Nephron progenitor cell (in vitro differentiated cells): ENCODE measurements around the gene ZDHHC3.

Experiments
- DNase-seq: peaks from one replicate; pipeline ENCODE4 v3.0.0; 2021
- H3K27ac Mint-ChIP-seq: 2 replicates; pipeline ENCODE4 v1.8.0; 2021; ENCODE audit warnings: mild to moderate bottlenecking, moderate library complexity, mixed read lengths
- H3K27me3 Mint-ChIP-seq: 2 replicates; pipeline ENCODE4 v1.8.0; 2021; ENCODE audit warnings: mild to moderate bottlenecking, low read depth, mixed read lengths; ENCODE audit not compliant: poor library complexity
- H3K36me3 Mint-ChIP-seq: 2 replicates; pipeline ENCODE4 v1.8.0; 2021; ENCODE audit warnings: low read depth, mixed read lengths
- H3K4me1 Mint-ChIP-seq: 2 replicates; pipeline ENCODE4 v1.8.0; 2021; ENCODE audit warnings: mixed read lengths
- H3K4me3 Mint-ChIP-seq: 2 replicates; pipeline ENCODE4 v1.8.0; 2021; ENCODE audit warnings: mild to moderate bottlenecking, moderate library complexity, mixed read lengths
- H3K9me3 Mint-ChIP-seq: 2 replicates; pipeline ENCODE4 v1.8.0; 2021; ENCODE audit warnings: mild to moderate bottlenecking, moderate library complexity, mixed read lengths
- CTCF ChIP-seq: fragments of 200-600 bp; sonication (generic); IDR thresholded peaks from 2 replicates; pipeline ENCODE4 v1.5.0; 2021; ENCODE audit warnings: antibody characterized with exemption

The ZDHHC3 gene

GRCh38 chr3:45008117-45008516 lies 32.1 kb upstream of the ZDHHC3 start:
- Mint-ChIP-seq H3K36me3 (peaks cover 87% of the 10 kb centered on the region), H3K4me1 (peaks cover 31% of the 10 kb centered on the region), H3K27me3 (no peaks in the 10 kb centered on the region), H3K27ac (no peak overlapping the region), H3K9me3 (peaks cover 29% of the 10 kb centered on the region), H3K4me3 (no peak overlapping the region)
- DNase-seq: no peak
- TF ChIP-seq CTCF: no peak

GRCh38 chr3:45007091-45007490 lies 31.1 kb upstream of the ZDHHC3 start:
- Mint-ChIP-seq H3K4me3 (no peak overlapping the region), H3K27ac (no peak overlapping the region), H3K4me1 (peaks cover 20% of the 10 kb centered on the region), H3K36me3 (peaks cover 87% of the 10 kb centered on the region), H3K27me3 (no peaks in the 10 kb centered on the region), H3K9me3 (peaks cover 31% of the 10 kb centered on the region)
- no peak for DNase-seq
- TF ChIP-seq CTCF: no peak

GRCh38 chr3:45003859-45004258 lies 27.9 kb upstream of the ZDHHC3 start:
- no peak for TF ChIP-seq CTCF
- DNase-seq: no peak
- H3K4me1 Mint-ChIP-seq: no peaks in the 10 kb centered on the region
- no peaks in the 10 kb centered on the region for H3K27me3 Mint-ChIP-seq
- no peak overlapping the region for H3K27ac Mint-ChIP-seq
- no peak overlapping the region for H3K4me3 Mint-ChIP-seq
- H3K9me3 Mint-ChIP-seq: peaks cover 31% of the 10 kb centered on the region
- peaks cover 84% of the 10 kb centered on the region for H3K36me3 Mint-ChIP-seq

- TF ChIP-seq CTCF: no peak
- Mint-ChIP-seq H3K27me3 (no peaks in the 10 kb centered on the region), H3K9me3 (peaks cover 31% of the 10 kb centered on the region), H3K36me3 (peaks cover 84% of the 10 kb centered on the region), H3K27ac (no peak overlapping the region), H3K4me1 (no peaks in the 10 kb centered on the region), H3K4me3 (no peak overlapping the region)
- DNase-seq: no peak
Observed at GRCh38 chr3:45003406-45003805, 27.4 kb upstream of the ZDHHC3 start.

GRCh38 chr3:45002720-45003119 lies 26.7 kb upstream of the ZDHHC3 start:
- no peak overlapping the region for H3K27ac Mint-ChIP-seq

More at GRCh38 chr3:45002720-45003119, 26.7 kb upstream of the ZDHHC3 start:
- Mint-ChIP-seq H3K9me3 (peaks cover 31% of the 10 kb centered on the region), H3K36me3 (peaks cover 79% of the 10 kb centered on the region), H3K4me1 (no peaks in the 10 kb centered on the region), H3K4me3 (no peak overlapping the region), H3K27me3 (no peaks in the 10 kb centered on the region)
- DNase-seq: no peak
- TF ChIP-seq CTCF: no peak
